ENCODE data around the gene VANGL1.

DNA sequence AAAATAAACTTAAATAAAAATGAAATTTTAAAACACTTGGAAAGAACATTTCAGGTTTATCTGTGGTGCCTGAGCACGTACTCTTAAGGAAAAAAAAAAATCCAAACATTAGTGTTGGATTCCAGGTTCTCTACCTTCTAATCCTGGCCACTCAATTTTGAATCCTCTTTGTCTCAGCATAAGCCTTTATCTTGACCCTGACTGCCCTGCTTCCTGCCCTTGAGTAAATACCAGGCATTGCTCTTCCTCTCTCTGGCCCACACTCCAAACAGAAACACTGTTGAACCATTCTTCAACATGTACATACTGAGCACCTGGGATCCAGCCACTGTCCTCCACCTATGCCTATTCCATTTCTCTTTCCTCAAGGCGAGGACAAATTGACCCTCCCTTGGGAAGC, 11.4 kb upstream of the VANGL1 start:
- TF ChIP-seq, protein P1, sequence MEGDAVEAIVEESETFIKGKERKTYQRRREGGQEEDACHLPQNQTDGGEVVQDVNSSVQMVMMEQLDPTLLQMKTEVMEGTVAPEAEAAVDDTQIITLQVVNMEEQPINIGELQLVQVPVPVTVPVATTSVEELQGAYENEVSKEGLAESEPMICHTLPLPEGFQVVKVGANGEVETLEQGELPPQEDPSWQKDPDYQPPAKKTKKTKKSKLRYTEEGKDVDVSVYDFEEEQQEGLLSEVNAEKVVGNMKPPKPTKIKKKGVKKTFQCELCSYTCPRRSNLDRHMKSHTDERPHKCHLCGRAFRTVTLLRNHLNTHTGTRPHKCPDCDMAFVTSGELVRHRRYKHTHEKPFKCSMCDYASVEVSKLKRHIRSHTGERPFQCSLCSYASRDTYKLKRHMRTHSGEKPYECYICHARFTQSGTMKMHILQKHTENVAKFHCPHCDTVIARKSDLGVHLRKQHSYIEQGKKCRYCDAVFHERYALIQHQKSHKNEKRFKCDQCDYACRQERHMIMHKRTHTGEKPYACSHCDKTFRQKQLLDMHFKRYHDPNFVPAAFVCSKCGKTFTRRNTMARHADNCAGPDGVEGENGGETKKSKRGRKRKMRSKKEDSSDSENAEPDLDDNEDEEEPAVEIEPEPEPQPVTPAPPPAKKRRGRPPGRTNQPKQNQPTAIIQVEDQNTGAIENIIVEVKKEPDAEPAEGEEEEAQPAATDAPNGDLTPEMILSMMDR (IDR thresholded peaks at IDR 0.05; ENCODE audit: low read depth, low read length) = no peak
- no peak for TF ChIP-seq EZH2phosphoT487 (IDR thresholded peaks at IDR 0.05; ENCODE audit: low read depth)
